Endothelial cell of umbilical vein (primary cell): ENCODE data around the gene ACYP2. TPM values are rescaled to one million over a fixed set of nuclear protein-coding genes. Genes with fewer than 3 reads are reported as not detected.
A peak's percentile ranks its signal among the peaks of the same experiment; 100 is the strongest.

Experiments used
- Bru-seq: library from RNA; stranded (reverse); fragments of 400-500 nt; gene quantifications from one replicate; lab custom pipeline; 2021; lab: Mats Ljungman, UMichigan
- BruChase-seq, 2 experiments: library from RNA; stranded (reverse); fragments of 400-500 nt; gene quantifications; one replicate each; lab custom pipeline; 2021; lab: Mats Ljungman, UMichigan
- BruUV-seq: library from RNA; stranded (reverse); fragments of 400-500 nt; replicated peaks from 2 replicates; lab custom pipeline; 2021; lab: Mats Ljungman, UMichigan
- CTCF ChIA-PET: fragments of 300-600, 350-600 bp; sonication (Branson Sonifier 250); formaldehyde crosslinking; loops from one replicate; lab custom pipeline; 2021; ENCODE audit warnings: antibody characterized with exemption, inconsistent platforms; lab: Charles Lee
- POLR2A ChIA-PET: fragments of 300-600, 350-600 bp; sonication (Branson Sonifier 250); formaldehyde crosslinking; loops from one replicate; lab custom pipeline; 2021; ENCODE audit warnings: antibody characterized with exemption, inconsistent platforms; lab: Charles Lee
- DNase-seq: peaks from one replicate; pipeline ENCODE4 v3.0.0-alpha.2; 2011; ENCODE audit warnings: low read depth, low spot score
- FAIRE-seq: peaks from 2 replicates; lab custom pipeline; 2011; peaks lifted over from hg19 to GRCh38; lab: Jason Lieb, UNC
- H2AFZ ChIP-seq: 2 replicates; pipeline ENCODE4 v1.6.0; 2012; ENCODE audit warnings: low read depth, low read length, control low read depth, inconsistent platforms
- H3K27ac ChIP-seq: 2 replicates; pipeline ENCODE4 v1.5.1; 2011; ENCODE audit warnings: low read depth, mild to moderate bottlenecking, control low read depth, low read length, moderate library complexity; ENCODE audit not compliant: insufficient read depth
- H3K27me3 ChIP-seq, 2 experiments: 2 replicates each; pipeline versions ENCODE4 v1.6.0 to v1.6.1; 2011; ENCODE audit warnings: low read length in 2 of 2, mixed read lengths in 1 of 2; ENCODE audit not compliant: control insufficient read depth in 2 of 2, insufficient read depth in 2 of 2
- H3K36me3 ChIP-seq, 2 experiments: 2 replicates in 1 of 2; 3 replicates in 1 of 2; pipeline ENCODE4 v1.5.1; 2011; ENCODE audit warnings: low read length in 2 of 2, mild to moderate bottlenecking in 1 of 2, moderate library complexity in 1 of 2; ENCODE audit not compliant: control insufficient read depth in 2 of 2, insufficient read depth in 2 of 2; ENCODE audit errors: extremely low read depth in 1 of 2
- H3K4me1 ChIP-seq: 3 replicates; pipeline ENCODE4 v1.5.1; 2011; ENCODE audit warnings: mild to moderate bottlenecking, low read length; ENCODE audit not compliant: control insufficient read depth, insufficient read depth; ENCODE audit errors: extremely low read depth
- H3K4me2 ChIP-seq: 2 replicates; pipeline ENCODE4 v1.6.1; 2011; ENCODE audit warnings: low read length, control low read depth, mixed read lengths; ENCODE audit not compliant: insufficient read depth
- H3K4me3 ChIP-seq, 3 experiments: fragments of 200-600 bp in 1 of 3; sonication (generic), shearing (Covaris generic) in 1 of 3; replicated peaks in 1 of 3; 2 replicates each; pipeline ENCODE4 v1.5.1; 2011 to 2016; ENCODE audit warnings: control low read depth in 3 of 3, low read length in 3 of 3, mild to moderate bottlenecking in 2 of 3, inconsistent platforms in 1 of 3, low read depth in 1 of 3, moderate library complexity in 1 of 3; ENCODE audit not compliant: insufficient read depth in 1 of 3
- H3K79me2 ChIP-seq: 2 replicates; pipeline ENCODE4 v1.6.0; 2012; ENCODE audit warnings: low read length, inconsistent platforms; ENCODE audit not compliant: control insufficient read depth, insufficient read depth
- H3K9ac ChIP-seq: replicated peaks from 2 replicates; pipeline ENCODE3; 2011; ENCODE audit warnings: low read length, control low read depth; ENCODE audit not compliant: insufficient read depth; ENCODE audit errors: extremely low read depth
- H3K9me1 ChIP-seq: replicated peaks from 3 replicates; pipeline ENCODE4 v1.6.0; 2011; ENCODE audit warnings: mild to moderate bottlenecking, low read length; ENCODE audit not compliant: control insufficient read depth, insufficient read depth; ENCODE audit errors: extremely low read depth
- H3K9me3 ChIP-seq: replicated peaks from 2 replicates; pipeline ENCODE4 v1.5.1; 2012; ENCODE audit warnings: low read length, inconsistent platforms; ENCODE audit not compliant: control insufficient read depth, insufficient read depth
- H4K20me1 ChIP-seq: replicated peaks from 2 replicates; pipeline ENCODE3; 2011; ENCODE audit warnings: mild to moderate bottlenecking, low read length; ENCODE audit not compliant: control insufficient read depth, insufficient read depth; ENCODE audit errors: extremely low read depth
- EZH2 ChIP-seq: IDR thresholded peaks from 2 replicates; pipeline ENCODE4 v1.6.1; 2012; ENCODE audit warnings: borderline replicate concordance, low read depth, mild to moderate bottlenecking, moderate library complexity, low read length, inconsistent platforms; ENCODE audit not compliant: severe bottlenecking
- FOS ChIP-seq: IDR thresholded peaks from 2 replicates; pipeline ENCODE4 v1.6.1; 2011; ENCODE audit warnings: mild to moderate bottlenecking, low read length, moderate library complexity, borderline replicate concordance; ENCODE audit not compliant: insufficient read depth
- GATA2 ChIP-seq: IDR thresholded peaks from 2 replicates; pipeline ENCODE4 v1.7.0; 2011; ENCODE audit warnings: low read depth, mild to moderate bottlenecking, moderate library complexity, mixed read lengths, low read length; ENCODE audit not compliant: insufficient read length, insufficient read depth
- JUN ChIP-seq: IDR thresholded peaks from 2 replicates; pipeline ENCODE4 v1.6.1; 2011; ENCODE audit warnings: borderline replicate concordance, low read depth; ENCODE audit not compliant: insufficient read length, insufficient read depth
- MYC ChIP-seq: IDR thresholded peaks from one replicate; pipeline ENCODE4 v1.6.1; 2011; ENCODE audit warnings: mild to moderate bottlenecking, low read depth, low read length
- POLR2A ChIP-seq: IDR thresholded peaks from 2 replicates; pipeline ENCODE4 v1.6.1; 2012; ENCODE audit warnings: low read depth, mild to moderate bottlenecking, control low read depth, low read length
- POLR2AphosphoS5 ChIP-seq: IDR thresholded peaks from 2 replicates; pipeline ENCODE4 v1.6.1; 2012; ENCODE audit warnings: low read depth, mild to moderate bottlenecking, control low read depth, low read length, moderate library complexity; ENCODE audit not compliant: insufficient read depth
- dilution Hi-C: fragments of 300-500 bp; cut with MboI; formaldehyde crosslinking; loops from one replicate; pipeline ENCODE4 v1.15.0; 2019; ENCODE audit warnings: low sequenced_read_pairs; ENCODE audit not compliant: extremely low pct_ligation_motif_present
- intact Hi-C: fragments of 100-400 bp; cut with micrococcal nuclease; formaldehyde crosslinking; loops from one replicate; pipeline ENCODE4 v1.10.0; 2022
- long read RNA-seq: library from polyadenylated mRNA; stranded (forward); transcript quantifications from one replicate; pipeline ENCODE4 v2.0.0, GENCODE V29; 2021
- polyA minus RNA-seq, 3 experiments: library from RNA; depleted of rRNA, polyadenylated mRNA; stranded (reverse); fragments of >200 nt; gene quantifications; 1 replicate in 1 of 3; 2 replicates in 2 of 3; pipeline ENCODE4 v1.2.3, GENCODE V29; 2011
- polyA plus RNA-seq, 4 experiments: library from polyadenylated mRNA; depleted of rRNA in 3 of 4; stranded (reverse) in 3 of 4; unstranded in 1 of 4; fragments of >200 nt; gene quantifications; 2 replicates each; pipeline versions ENCODE4 v1.2.1 to v1.2.3, GENCODE V29; 2011 to 2012; ENCODE audit warnings: missing spikeins in 1 of 4
- total RNA-seq: library from RNA; stranded (reverse); gene quantifications from 2 replicates; pipeline ENCODE4 v1.2.3, GENCODE V29; 2021
- TF ChIP-seq, protein P1 (sequence below): IDR thresholded peaks from 2 replicates; pipeline ENCODE4 v1.6.1; 2011; ENCODE audit not compliant: insufficient read depth, insufficient read length
- TF ChIP-seq, protein P2 (sequence below), 2 donors: IDR thresholded peaks; 1 replicate in 1 of 2; 2 replicates in 1 of 2; pipeline ENCODE4 v1.5.1; 2011; ENCODE audit warnings: low read length in 2 of 2, mild to moderate bottlenecking in 2 of 2, moderate library complexity in 2 of 2, control low read depth in 1 of 2, inconsistent platforms in 1 of 2, low read depth in 1 of 2; ENCODE audit not compliant: insufficient read depth in 1 of 2; ENCODE audit errors: extremely low read depth in 1 of 2

Gene ACYP2
- 5.8 and 7.9 TPM in 2 replicates for total RNA-seq
- 3.4 and 3.9 TPM in 2 replicates for polyA plus RNA-seq
- 5.3 and 5.7 TPM in 2 replicates for polyA plus RNA-seq (2011; cell fraction: cytosol; rRNA removed)
- 1.9 and 2.3 TPM in 2 replicates for polyA plus RNA-seq (2011; cell fraction: nucleus; rRNA removed)
- polyA plus RNA-seq (2012) = 3.8 and 4.7 TPM in 2 replicates
- 1.8 and 2.8 TPM in 2 replicates for polyA minus RNA-seq
- 4.8 TPM for polyA minus RNA-seq (2011; cell fraction: cytosol; rRNA and poly(A)+ RNA removed)
- 2.7 and 3.2 TPM in 2 replicates for polyA minus RNA-seq (2011; cell fraction: nucleus; rRNA and poly(A)+ RNA removed)
- Bru-seq, nascent RNA = percentile 43 among the genes with signal in this experiment
- percentile 45 among the genes with signal in this experiment for BruChase-seq, experiment 1, labeled RNA remaining after a 6-hour chase
- percentile 49 among the genes with signal in this experiment for BruChase-seq, experiment 2, labeled RNA remaining after a 2-hour chase
- long read RNA-seq, partial matches to known transcripts = 5 of 11 reads
- long read RNA-seq, other reads (novel, unspliced or antisense) = 6 of 11 reads

GRCh38 chr2:54115284-54116137 is at the start of gene ACYP2:
ACYP2 (plus strand) TSS chr2:54115615.
- intact Hi-C loops (loop anchor here (2.0 to 5.0 kb wide), 4 partner anchors 341 to 607 kb away; partner anchors contain the start of genes EML6 and SPTBN1), dilution Hi-C loops (no loop called here)
- CTCF ChIA-PET = interaction anchor here (1.1 to 2.3 kb wide), 4 partner anchors 9 to 723 kb away, joined by 3 to 16 read pairs (median 5); no protein-coding TSS in a partner anchor
- TF ChIP-seq, protein P1, sequence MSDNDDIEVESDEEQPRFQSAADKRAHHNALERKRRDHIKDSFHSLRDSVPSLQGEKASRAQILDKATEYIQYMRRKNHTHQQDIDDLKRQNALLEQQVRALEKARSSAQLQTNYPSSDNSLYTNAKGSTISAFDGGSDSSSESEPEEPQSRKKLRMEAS = no peak
- TF ChIP-seq GATA2 (no peak), FOS (no peak), MYC (no peak), POLR2AphosphoS5 (peak; percentile 26), EZH2 (no peak), POLR2A (no peak), JUN (no peak)
- TF ChIP-seq, protein P2, sequence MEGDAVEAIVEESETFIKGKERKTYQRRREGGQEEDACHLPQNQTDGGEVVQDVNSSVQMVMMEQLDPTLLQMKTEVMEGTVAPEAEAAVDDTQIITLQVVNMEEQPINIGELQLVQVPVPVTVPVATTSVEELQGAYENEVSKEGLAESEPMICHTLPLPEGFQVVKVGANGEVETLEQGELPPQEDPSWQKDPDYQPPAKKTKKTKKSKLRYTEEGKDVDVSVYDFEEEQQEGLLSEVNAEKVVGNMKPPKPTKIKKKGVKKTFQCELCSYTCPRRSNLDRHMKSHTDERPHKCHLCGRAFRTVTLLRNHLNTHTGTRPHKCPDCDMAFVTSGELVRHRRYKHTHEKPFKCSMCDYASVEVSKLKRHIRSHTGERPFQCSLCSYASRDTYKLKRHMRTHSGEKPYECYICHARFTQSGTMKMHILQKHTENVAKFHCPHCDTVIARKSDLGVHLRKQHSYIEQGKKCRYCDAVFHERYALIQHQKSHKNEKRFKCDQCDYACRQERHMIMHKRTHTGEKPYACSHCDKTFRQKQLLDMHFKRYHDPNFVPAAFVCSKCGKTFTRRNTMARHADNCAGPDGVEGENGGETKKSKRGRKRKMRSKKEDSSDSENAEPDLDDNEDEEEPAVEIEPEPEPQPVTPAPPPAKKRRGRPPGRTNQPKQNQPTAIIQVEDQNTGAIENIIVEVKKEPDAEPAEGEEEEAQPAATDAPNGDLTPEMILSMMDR (IDR thresholded peaks at IDR 0.05; ENCODE audit: extremely low read depth in 1 of 2, insufficient read depth in 1 of 2, low read depth in 1 of 2, low read length in 2 of 2) = peak in 1 of 2 donors; percentile 25
- Histone ChIP-seq H3K4me3 (peak within 1 kb of the TSS; percentile 53 to 91 (median 74)), H3K79me2 (no peaks in the 10 kb centered on the region), H3K27me3 (no peaks in the 10 kb centered on the region), H2AFZ (peak within 1 kb of the TSS; percentile 97), H3K4me2 (peak within 1 kb of the TSS; percentile 97), H4K20me1 (no peaks in the 10 kb centered on the region), H3K9me3 (peaks cover 3% of the 10 kb centered on the region), H3K9ac (peak within 1 kb of the TSS; percentile 100), H3K27ac (peak within 1 kb of the TSS; percentile 93), H3K9me1 (no peaks in the 10 kb centered on the region), H3K4me1 (peaks cover 6% of the 10 kb centered on the region), H3K36me3 (no peaks in the 10 kb centered on the region)
- DNase-seq (peak; percentile 92), FAIRE-seq (peak; percentile 89)
- TSS peak; percentile 88 for BruUV-seq
- POLR2A ChIA-PET = interaction anchor here (0.7 to 1.3 kb wide), 4 partner anchors 9 to 600 kb away, joined by 3 read pairs; no protein-coding TSS in a partner anchor
